Measurements from ENCODE around the gene EPB41L2.
"Not testable (repeated sequence)": the region's sequence is repeated elsewhere in the genome, so short reads cannot be mapped to it uniquely, and the experiment has no call there.

The EPB41L2 gene

GRCh38 chr6:130970839-130971410, 92.1 kb downstream of the EPB41L2 start:
- no peak for DNase-seq

- DNase-seq = no peak
Measured at GRCh38 chr6:130969791-130970491, 93.1 kb downstream of the EPB41L2 start.

- DNase-seq = no peak
Measured at GRCh38 chr6:130969166-130969565, 93.9 kb downstream of the EPB41L2 start.

GRCh38 chr6:130968476-130968875, 94.6 kb downstream of the EPB41L2 start:
- DNase-seq = no peak

- no peak for DNase-seq
Measured at GRCh38 chr6:130967502-130968445, 95.3 kb downstream of the EPB41L2 start.

- no peak for DNase-seq
Measured at GRCh38 chr6:130966344-130966980, 96.6 kb downstream of the EPB41L2 start.

GRCh38 chr6:130965656-130966055, 97.4 kb downstream of the EPB41L2 start:
- DNase-seq = no peak

- no peak for DNase-seq
Measured at GRCh38 chr6:130964808-130965604, 98.0 kb downstream of the EPB41L2 start.

- no peak for DNase-seq
Measured at GRCh38 chr6:130964289-130964688, 98.8 kb downstream of the EPB41L2 start.

- no peak for DNase-seq
Measured at GRCh38 chr6:130962966-130963365, 100.1 kb downstream of the EPB41L2 start.

GRCh38 chr6:130961148-130961547, 101.9 kb downstream of the EPB41L2 start:
- DNase-seq = no peak

GRCh38 chr6:130959951-130960350, 103.1 kb downstream of the EPB41L2 start:
- no peak for DNase-seq

- DNase-seq = no peak
Measured at GRCh38 chr6:130958468-130958867, 104.6 kb downstream of the EPB41L2 start.

GRCh38 chr6:130955755-130956154, 107.3 kb downstream of the EPB41L2 start:
- no peak for DNase-seq

- no peak for DNase-seq
Measured at GRCh38 chr6:130949553-130949952, 113.5 kb downstream of the EPB41L2 start.

- DNase-seq = no peak
Measured at GRCh38 chr6:130947464-130947863, 115.6 kb downstream of the EPB41L2 start.

GRCh38 chr6:130946076-130946475, 117.0 kb downstream of the EPB41L2 start:
- DNase-seq = no peak

- DNase-seq = no peak
Measured at GRCh38 chr6:130945401-130945919, 117.6 kb downstream of the EPB41L2 start.

GRCh38 chr6:130944486-130944885, 118.6 kb downstream of the EPB41L2 start:
- DNase-seq = no peak

GRCh38 chr6:130943738-130944137, 119.3 kb downstream of the EPB41L2 start:
- no peak for DNase-seq

- DNase-seq = not testable (repeated sequence)
Measured at GRCh38 chr6:130942752-130943151, 120.3 kb downstream of the EPB41L2 start.
